GM21528 (cell line): ENCODE data around the gene SCP2.
"Not testable (repeated sequence)": the region's sequence is repeated elsewhere in the genome, so short reads cannot be mapped to it uniquely, and the experiment has no call there.

ENCODE experiments used
- ATAC-seq: cut with Tn5 transposase; IDR thresholded peaks from one replicate; pipeline ENCODE4 v1.9.1; 2021; ENCODE audit warnings: mild to moderate bottlenecking, moderate library complexity; ENCODE audit not compliant: unreplicated experiment, low FRiP score

Gene SCP2

DNA sequence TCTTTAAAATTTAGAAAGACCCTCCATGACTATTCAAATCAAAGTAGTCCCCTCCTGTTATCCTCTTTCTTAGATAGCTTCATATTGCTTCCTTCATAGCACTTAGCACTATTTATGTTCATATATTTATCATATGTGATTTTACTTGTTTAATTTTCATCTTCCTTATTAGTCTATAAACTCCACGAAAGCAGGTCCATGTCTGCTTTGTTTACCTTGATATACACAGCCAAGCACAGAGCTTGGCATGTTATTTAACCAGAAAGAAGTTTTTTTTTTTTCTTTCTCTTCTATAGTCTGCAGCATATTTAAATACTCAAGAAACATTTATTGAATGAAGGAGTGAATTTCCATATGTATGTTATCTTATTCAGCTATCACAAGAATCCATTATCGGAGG lies 36.0 kb downstream of the SCP2 start:
- ATAC-seq = no peak

DNA sequence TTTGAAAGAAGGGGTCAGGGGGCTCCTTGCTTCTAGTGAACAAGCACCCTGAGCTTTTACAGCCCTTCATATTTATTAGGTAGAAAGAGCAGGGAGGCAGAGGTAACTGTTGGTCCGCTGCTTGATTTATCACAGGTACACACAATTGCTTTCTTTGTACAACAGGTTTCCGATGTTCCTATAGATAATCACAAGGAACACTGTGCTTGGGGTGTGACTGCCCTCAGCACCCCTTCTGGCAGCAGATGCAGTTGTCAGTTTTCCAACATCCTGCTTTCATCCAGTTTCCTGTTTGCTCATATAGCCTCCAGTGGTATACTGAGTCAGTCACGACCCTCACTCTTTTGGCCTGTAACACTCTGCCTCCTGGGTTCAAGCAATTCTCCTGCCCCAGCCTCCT lies 40.6 kb downstream of the SCP2 start:
- no peak for ATAC-seq

DNA sequence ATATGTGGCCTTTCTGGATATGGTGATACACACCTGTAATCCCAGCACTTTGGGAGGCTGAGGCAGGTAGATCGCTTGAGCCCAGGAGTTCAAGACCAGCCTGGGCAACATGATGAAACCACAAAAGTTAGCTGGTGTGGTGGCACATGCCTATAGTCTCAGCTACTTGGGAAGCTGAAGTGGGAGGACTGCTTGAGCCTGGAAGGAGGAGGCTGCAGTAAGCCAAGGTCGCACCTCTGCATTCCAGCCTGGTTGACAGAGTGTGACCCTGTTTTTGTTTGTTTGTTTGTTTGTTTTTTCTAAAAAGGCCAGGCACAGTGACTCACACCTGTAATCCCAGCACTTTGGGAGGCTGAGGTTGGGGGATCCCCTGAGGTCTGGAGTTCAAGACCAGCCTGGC lies 42.2 kb downstream of the SCP2 start:
- not testable (repeated sequence) for ATAC-seq

DNA sequence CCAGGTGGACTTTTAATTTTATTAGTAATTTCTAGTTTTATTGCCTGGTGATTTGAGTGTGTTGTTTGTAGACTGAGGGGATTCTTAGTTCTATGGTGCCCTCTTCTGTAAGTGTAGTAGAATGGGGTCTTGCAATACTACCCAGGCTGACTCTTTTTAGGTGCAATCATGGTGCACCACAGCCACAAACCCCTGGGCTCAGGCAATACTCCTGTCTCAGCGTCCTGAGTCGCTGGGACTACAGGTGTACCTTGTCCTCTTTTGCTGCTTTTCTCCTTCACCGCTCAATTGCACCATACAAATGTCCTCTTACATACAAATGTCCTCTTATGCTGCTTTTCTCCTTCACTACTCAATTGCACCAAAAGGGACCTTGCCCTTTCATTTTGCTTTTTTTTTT lies 43.1 kb downstream of the SCP2 start:
- no peak for ATAC-seq

DNA sequence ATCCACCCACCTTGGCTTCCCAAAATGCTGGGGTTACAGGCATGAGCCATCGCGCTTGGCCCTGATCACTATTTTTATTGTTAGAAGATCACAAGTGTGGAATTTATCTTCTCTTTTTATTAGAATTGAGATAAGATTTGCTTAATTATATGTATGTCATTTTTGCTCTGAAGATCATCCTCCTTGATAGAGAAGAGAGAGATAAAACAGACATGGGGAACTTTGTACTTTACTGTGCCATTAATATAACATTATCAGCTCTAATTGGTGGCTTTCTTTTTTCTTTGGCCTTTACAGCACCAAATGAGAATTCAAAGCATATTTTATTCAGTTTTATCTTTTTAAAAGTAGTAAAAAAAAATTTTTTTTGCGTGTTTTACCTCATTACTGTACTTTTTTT lies 46.8 kb downstream of the SCP2 start:
- no peak for ATAC-seq

DNA sequence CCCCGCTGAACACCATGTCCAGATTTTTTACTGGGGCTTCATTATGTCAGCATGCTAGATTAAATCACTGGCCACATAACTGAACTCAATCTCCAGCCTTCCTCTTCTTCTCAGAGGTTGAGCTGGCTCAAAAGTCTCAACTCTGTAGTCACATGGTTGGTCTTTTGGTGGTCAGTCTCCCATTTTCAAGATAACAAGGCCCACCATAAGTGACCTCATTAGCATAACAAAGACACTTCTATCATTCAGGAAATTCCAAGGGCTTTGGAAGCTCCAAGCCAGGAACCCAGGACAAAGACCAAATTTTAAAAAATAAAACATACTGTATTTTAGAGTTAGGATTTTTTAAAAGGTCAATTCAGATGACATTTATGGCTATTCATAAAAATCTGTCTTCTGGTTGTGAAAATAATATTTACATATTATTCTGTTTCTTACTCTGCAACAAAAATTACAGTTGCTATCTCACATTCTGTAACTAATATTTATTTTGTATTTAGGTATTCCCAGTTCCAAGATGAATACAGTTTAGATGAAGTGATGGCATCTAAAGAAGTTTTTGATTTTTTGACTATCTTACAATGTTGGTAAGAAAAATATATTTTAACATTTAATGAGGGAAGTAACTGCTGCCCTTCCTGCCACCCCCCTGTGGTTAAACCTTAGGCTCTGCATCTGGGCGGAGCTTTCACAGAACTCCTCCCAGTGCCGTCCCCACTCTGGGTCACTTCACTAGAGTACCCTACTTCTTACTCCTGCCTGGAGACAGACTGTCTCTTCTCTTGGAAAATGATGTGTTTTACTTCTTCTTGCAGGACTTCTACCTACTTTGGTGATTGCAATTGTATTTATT lies 49.3 kb downstream of the SCP2 start:
- ATAC-seq = no peak

DNA sequence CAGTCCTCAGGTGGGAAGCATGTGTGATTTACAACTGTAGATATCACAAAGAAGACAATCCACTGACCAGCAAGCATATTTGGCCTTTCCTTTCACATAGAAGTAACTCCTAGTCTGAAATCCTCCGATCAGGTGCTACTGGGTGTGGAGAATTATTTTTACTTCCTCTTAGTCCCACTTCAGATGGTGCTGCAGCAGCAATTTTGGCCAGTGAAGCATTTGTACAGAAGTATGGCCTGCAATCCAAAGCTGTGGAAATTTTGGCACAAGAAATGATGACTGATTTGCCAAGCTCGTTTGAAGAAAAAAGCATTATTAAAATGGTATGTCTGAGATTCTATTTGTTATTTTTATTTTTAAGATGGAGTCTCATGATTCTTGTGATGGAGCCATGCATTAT lies 51.0 kb downstream of the SCP2 start:
- ATAC-seq = no peak

DNA sequence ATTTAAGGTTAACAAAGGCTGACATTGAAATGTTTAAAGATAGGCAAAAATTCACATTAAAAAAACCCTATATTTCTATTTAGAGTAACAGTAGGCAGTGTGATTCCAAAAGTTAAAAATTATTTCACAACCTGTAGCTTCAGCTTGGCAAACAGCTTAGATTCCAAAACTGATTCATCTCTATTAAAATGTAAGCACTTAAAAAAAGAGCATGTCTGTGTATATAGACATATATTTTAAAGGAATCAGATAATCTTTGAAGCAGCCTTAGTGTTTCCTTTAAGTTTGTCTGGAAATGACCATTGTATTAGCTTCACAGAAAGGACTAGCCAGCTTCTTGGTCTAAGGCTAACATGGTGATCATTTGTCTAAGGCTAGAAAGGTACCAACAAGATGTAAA lies 65.7 kb downstream of the SCP2 start:
- ATAC-seq = not testable (repeated sequence)

DNA sequence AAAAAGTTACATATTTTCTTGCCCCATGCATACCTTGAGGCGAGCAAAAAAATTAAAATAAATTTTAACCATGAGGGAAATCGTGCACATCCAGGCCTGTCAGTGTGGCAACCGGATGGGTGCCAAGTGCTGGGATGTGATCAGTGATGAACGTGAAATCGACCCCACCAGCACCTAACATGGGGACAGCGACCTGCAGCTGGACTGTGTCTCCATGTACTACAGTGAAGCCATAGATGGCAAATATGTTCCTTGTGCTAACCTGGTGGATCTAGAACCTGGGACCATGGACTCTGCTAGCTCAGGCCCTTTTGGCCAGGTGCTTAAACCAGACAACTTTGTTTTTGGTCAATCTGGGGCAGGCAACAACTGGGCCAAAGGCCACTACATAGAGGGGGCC lies 67.6 kb downstream of the SCP2 start:
- ATAC-seq = no peak

DNA sequence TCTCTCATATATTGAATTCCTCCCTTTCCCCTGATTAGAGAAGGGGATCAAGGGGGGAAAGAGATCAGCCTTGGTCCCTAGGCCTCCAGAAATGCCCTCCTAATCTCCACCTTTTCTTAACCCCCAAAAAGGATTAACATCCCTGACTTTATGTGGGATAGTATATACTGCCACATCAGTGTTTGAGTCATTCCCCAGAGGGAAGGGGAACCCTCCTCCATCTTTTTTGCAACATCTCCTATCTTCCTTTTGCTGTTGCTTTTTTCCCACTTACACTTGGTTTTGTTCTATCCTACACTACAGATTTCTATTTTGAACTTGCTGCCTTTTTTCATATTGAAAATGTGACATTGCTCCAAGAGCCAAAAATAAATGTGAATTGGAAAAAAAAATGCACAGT lies 69.6 kb downstream of the SCP2 start:
- no peak for ATAC-seq

DNA sequence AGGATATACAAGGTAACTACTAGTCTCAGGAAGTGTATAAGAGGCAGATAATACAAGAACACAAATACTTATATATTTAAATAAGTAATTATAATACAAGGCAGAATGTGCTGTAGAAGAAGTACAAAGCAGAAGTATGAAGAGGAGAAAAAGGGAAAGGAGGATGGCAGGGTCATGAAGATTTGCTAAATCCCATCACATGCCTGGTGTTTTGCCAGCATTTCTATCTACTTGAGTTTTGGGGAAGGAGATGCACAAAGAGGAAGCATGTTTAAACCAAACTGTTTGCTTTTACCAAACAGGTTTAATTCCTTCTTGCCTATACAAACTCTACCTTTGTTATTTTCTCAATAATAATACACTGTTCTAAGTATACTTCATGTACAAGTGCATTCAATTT lies 74.1 kb downstream of the SCP2 start:
- no peak for ATAC-seq

DNA sequence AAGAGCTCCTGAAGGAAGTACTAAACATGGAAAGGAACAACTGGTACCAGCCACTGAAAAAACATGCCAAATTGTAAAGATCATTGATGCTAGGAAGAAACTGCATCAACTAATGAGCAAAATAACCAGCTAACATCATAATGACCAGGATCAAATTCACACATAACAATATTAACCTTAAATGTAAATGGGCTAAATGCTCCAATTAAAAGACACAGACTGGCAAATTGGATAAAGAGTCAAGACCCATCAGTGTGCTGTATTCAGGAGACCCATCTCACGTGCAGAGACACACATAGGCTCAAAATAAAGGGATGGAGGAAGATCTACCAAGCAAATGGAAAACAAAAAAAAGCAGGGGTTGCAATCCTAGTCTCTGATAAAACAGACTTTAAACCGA lies 79.5 kb downstream of the SCP2 start:
- not testable (repeated sequence) for ATAC-seq

DNA sequence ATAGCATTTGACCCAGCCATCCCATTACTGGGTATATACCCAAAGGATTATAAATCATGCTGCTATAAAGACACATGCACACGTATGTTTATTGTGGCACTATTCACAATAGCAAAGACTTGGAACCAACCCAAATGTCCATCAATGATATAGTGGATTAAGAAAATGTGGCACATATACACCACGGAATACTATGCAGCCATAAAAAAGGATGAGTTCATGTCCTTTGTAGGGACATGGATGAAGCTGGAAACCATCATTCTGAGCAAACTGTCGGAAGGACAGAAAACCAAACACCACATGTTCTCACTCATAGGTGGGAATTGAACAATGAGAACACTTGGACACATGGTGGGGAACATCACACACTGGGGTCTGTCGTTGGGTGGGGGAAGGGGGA lies 83.2 kb downstream of the SCP2 start:
- not testable (repeated sequence) for ATAC-seq

DNA sequence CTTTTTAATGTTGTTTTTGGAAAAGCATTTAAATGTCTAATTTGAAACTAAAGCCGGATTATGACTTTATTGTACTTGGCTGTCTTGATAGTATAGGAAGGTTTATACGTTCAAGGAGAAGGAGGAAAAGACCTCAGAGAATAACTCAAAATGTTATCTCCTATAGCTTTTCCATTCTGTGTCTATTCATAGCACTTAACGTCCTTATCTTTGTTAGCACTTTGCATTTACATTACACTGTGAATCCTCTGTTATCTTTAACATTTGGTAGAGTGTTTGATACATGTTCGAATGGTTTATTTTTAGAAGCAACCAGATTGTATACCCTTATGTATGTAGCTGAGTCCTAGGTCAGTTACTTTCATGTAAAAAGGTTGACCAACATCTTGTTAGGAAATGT lies 84.1 kb downstream of the SCP2 start:
- ATAC-seq = no peak

DNA sequence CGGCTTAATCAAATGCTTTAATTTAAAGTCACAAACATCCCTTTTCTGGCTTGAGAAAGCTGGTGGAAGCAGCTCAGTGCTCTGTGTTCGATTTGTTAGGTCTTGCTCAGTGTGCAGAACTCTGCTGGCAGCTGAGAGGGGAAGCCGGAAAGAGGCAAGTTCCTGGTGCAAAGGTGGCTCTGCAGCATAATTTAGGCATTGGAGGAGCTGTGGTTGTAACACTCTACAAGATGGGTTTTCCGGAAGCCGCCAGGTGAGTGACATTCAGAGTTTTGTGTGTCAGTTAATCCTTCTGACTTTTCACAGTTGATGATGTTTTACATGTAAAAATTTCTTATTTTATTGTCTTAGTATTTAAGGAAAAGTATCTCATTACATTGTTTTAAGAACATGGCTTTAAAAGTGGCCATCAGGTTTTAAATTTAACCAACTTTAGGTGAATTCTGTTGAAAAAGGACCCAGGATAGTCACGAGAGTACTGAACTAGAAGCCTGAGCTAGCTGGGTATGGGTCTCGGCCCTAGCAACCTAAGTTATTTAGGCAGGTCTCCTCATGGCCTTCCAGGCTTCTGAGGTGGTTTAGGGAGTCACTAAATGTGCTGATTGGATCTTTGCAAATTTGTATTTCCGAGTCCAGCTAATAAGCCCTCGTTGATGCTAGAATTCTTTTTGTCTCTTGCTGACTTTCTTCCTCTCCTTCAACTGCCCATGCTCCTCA lies 87.9 kb downstream of the SCP2 start:
- peak; percentile 92 for ATAC-seq

DNA sequence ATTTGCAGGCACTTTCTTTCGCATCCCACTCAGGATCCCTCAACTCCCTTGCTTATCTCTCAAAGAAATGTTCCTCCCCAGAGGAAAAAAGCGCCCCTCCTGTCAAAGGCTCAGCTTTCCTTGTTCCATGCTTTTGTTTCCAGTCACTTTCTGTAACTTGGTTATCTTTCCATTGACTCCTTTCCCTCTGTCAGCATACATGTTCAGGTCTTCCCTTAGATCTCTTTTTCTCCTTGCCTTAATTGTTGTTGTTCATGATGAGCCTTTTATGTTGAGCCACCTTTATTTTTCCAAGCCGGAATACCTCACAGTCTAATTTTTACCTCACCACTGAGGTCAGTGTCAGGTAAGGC lies 88.4 kb downstream of the SCP2 start:
- ATAC-seq = no peak

DNA sequence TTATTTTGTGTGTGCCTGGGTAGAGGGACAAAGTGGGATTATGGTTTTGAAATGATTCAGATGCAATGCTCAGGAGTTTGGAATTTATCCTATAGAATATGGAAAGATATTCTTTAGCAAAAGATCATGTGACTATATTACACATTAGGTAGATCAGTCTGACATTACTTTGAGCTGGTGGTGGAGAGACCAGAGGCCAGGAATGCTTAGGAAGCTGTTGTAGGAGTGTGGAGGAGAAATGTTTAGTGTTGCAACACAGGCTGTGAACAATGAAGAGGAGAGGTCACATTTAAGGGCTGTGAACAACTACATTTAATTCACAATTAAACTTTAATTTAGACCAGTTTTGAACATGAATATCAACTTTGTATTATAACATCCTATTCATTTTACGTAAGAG lies 89.6 kb downstream of the SCP2 start:
- ATAC-seq = no peak

DNA sequence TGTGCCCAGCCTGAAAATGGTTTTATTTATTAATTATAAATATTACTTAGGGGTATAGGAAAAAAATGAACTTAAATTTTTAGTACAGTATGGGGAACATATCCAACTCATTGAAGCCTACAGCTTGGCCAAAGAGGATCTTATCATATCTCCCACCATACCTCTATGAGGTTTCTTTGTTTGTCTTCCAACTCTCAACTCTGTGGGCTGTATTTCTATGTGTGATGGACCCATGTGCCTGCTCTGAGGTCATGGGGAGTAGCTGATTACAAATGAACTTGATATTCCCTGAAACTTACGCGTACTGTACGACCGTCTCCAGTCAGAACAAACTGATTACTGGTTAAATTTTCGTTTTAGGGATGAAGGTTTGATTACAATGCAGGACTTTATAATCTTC lies 93.5 kb downstream of the SCP2 start:
- ATAC-seq = no peak

DNA sequence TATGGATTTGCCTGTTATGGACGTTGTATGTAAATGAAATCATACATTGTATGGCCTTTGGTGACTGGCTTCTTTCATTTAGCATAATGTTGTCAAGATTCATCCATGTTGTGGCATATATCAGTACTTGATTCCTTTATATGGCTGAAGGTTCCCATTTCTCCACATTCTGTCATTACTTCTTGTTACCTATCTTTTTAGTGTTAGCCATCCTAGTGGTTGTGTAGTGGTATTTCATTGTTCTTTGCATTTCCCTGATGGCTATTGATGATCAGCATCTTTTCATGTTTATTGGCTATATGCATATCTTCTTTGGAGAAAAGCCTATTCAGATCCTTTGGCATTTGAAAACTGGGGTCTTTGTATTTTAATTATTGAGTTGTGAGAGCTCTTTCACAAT lies 95.1 kb downstream of the SCP2 start:
- no peak for ATAC-seq

DNA sequence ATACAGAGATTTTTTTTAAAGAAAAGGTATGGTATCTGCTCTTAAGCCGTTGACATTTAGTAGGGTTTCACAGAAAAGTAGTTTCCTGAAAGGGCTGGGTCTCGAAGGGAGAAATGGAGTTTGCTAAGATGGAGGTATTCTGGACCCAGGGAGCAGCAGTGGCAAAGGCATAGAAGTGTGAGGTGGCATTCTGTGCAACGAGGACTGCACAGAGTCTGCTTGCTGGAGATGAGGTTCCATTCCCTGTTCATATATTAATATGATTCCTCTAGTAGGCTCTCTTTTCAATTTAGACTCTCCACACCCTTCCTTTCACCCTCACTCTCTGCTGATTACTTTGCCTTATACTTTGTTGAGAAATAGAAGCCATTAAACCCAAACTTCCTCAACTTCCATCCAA lies 96.5 kb downstream of the SCP2 start:
- no peak for ATAC-seq

DNA sequence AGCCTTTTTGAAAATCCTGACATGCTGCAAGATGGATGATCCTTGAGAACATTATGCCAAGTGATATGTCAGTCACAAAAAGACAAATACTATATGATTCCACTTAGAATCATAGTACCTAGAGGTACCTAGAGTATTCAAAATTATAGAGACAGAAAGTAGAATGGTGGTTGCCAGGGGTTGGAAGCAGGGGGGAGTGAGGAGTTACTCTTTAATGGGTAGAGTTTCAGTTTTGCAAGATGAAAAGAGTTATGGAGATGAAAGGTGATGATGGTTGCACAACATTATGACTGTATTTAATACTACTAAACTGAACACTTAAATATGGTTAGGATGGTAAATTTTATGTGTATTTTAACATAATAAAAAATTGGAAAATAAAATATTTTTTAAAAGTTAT lies 97.0 kb downstream of the SCP2 start:
- ATAC-seq = no peak
